IPS-20b (cell line): Measurements from ENCODE around the gene RAF1.

Experiments used
- H3K27ac ChIP-seq: one replicate; pipeline ENCODE4 v1.5.1; 2013; ENCODE audit warnings: low read length
- H3K27me3 ChIP-seq: 2 replicates; pipeline ENCODE4 v1.6.1; 2013; ENCODE audit warnings: mild to moderate bottlenecking, low read length, inconsistent platforms; ENCODE audit not compliant: insufficient read depth
- H3K36me3 ChIP-seq: 2 replicates; pipeline ENCODE4 v1.6.1; 2013; ENCODE audit warnings: low read depth, mild to moderate bottlenecking, inconsistent platforms, low read length, moderate library complexity; ENCODE audit not compliant: insufficient read depth
- H3K4me1 ChIP-seq: 2 replicates; pipeline ENCODE4 v1.6.1; 2013; ENCODE audit warnings: mild to moderate bottlenecking, control low read depth, inconsistent platforms, low read length, moderate library complexity; ENCODE audit not compliant: insufficient read depth
- H3K4me3 ChIP-seq: 2 replicates; pipeline ENCODE4 v1.5.1; 2013; ENCODE audit warnings: mild to moderate bottlenecking, low read length, inconsistent platforms
- H3K9ac ChIP-seq: 2 replicates; pipeline ENCODE4 v1.6.1; 2013; ENCODE audit warnings: low read depth, mild to moderate bottlenecking, inconsistent platforms, low read length, moderate library complexity
- H3K9me3 ChIP-seq: 2 replicates; pipeline ENCODE4 v1.6.1; 2013; ENCODE audit warnings: mild to moderate bottlenecking, low read depth, low read length, inconsistent platforms; ENCODE audit not compliant: insufficient read depth

Gene RAF1

DNA sequence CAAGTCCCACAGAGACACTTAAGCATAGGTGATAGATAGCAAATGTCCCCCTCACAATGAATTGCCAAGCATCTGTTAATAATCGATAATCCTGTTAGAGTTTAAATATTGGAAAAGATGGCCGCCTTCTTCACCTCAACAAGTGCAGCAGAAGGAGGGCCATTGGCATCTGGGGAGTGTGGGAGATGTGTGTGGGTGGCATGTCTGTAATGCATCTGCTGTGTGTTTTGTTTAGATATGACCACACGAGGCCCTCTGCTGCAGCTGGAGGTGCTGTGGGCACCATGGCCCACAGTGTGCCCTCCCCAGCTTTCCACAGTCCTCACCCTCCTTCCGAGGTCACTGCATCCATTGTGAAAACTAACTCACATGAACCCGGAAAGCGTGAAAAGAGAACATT lies 94.1 kb downstream of the RAF1 start:
- H3K36me3 ChIP-seq: peaks cover 60% of the 10 kb centered on the region
- no peaks in the 10 kb centered on the region; the same call in 1 of the 2 replicates for H3K4me1 ChIP-seq
- H3K9me3 ChIP-seq: no peaks in the 10 kb centered on the region
- H3K27me3 ChIP-seq: no peaks in the 10 kb centered on the region
- no peak overlapping the region for H3K9ac ChIP-seq
- no peak overlapping the region for H3K4me3 ChIP-seq
- H3K27ac ChIP-seq: no peak overlapping the region

DNA sequence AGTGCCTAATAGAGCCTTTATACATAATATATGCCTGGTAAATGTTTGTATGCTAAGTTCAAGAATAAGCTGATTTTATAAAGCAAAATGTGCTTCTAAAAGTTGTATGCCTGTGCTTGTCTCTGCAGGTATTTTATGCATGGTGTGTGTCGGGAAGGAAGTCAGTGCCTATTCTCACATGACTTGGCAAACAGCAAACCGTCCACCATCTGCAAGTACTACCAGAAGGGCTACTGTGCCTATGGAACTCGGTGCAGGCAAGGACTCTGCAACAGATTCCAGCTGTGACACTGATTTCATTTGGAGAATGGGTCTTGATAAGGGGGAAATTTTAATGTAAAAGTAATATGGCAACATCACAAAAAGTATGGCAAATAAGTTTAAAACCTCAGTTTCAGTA lies 95.2 kb downstream of the RAF1 start:
- peaks cover 49% of the 10 kb centered on the region for H3K36me3 ChIP-seq
- no peaks in the 10 kb centered on the region for H3K27me3 ChIP-seq
- H3K4me1 ChIP-seq: no peaks in the 10 kb centered on the region; the same call in 1 of the 2 replicates
- H3K27ac ChIP-seq: no peak overlapping the region
- H3K9me3 ChIP-seq: no peaks in the 10 kb centered on the region
- H3K9ac ChIP-seq: no peak overlapping the region
- H3K4me3 ChIP-seq: no peak overlapping the region

DNA sequence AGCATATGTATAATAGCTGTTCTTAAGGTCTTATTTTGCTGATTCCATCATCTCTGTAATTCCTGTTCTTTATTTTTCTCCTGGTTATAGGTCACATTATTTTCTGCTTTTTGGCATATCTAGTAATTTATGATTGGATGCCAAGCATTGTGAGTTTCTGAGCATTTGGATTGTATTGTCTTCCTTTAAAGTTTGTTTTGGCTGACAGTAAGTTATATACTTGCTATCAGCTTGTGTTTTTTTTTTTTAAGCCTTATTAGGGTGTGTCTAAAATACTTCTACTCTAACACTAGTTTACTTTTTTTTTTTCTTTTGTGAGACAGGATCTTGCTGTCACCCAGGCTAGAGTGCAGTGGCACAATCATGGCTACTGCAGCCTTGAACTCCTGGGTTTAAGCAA lies 96.9 kb downstream of the RAF1 start:
- Histone ChIP-seq H3K9ac (no peak overlapping the region), H3K27ac (no peak overlapping the region), H3K36me3 (peaks cover 33% of the 10 kb centered on the region), H3K9me3 (no peaks in the 10 kb centered on the region), H3K4me1 (peaks cover 3% of the 10 kb centered on the region), H3K27me3 (no peaks in the 10 kb centered on the region), H3K4me3 (no peak overlapping the region)

DNA sequence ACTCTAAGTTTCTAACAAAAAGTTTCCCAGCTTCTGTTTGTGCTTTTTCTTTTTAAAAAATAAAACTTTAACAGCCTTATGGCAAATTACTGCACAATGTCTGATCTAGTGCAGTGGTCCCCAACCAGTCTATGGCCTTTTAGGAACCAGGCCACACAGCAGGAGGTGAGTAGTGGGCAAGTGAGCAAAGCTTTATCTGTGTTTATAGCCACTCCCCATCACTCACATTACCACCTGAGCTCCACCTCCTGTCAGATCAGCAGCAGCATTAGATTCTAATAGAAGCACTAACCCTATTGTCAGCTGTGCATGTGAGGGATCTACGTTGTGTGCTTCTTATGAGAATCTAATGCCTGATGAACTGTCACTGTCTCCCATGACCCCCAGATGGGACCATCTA lies 101.5 kb downstream of the RAF1 start:
- Histone ChIP-seq H3K9me3 (no peaks in the 10 kb centered on the region), H3K9ac (no peak overlapping the region), H3K27ac (no peak overlapping the region), H3K36me3 (no peaks in the 10 kb centered on the region), H3K4me1 (peaks cover 19% of the 10 kb centered on the region), H3K4me3 (no peak overlapping the region), H3K27me3 (no peaks in the 10 kb centered on the region)

DNA sequence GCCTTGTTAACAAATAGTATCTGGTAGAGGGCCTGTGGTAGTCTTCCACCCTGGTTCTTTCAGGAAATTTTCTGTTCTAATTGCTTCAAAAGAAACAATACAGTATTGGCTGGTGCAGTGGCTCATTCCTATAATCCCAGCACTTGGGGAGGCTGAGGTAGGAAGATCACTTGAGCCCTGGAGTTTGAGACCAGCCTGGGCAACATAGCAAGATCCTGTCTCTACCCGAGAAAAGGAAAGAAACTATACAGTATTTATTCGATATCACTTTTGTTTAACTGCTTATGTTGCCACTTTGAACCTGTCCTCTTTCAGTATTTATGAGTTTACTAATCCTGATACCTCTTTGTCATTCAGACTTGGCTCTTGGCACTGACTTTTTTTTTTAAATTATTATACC lies 102.5 kb downstream of the RAF1 start:
- Histone ChIP-seq H3K4me3 (no peak overlapping the region), H3K4me1 (peaks cover 19% of the 10 kb centered on the region), H3K36me3 (no peaks in the 10 kb centered on the region), H3K9ac (no peak overlapping the region), H3K27ac (no peak overlapping the region), H3K9me3 (no peaks in the 10 kb centered on the region), H3K27me3 (no peaks in the 10 kb centered on the region)

DNA sequence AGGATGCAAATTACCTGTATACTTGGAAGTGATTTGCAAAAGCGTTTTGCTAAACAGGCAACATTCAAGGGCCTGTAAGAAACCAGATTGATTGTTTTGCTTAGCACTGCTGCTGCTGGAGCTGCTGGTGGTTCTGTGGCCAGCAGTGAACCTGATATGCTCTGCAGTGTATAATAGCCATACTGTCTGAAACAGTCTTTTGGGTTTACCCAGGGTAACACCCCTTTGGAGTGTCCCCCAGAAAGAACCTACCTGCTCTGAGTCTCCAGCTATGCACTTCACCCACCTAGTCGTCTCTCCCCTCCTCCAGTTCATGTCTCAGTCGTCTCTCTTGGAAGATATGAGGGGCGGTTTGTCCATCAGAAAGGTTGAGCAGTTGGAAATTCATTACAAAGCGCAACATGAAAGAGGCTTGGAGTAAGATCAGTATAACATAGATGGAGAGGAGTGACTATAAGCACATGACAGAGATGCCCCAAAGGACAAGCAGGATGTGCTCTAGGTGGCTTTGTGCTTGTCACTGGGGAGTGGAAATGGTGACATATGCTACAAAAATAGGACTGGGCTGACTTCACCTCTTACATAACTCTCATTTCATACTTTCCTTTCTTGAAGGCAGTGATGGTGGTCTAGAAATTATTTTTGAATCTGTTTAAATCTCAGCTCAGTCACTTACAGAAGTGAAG lies 103.3 kb downstream of the RAF1 start:
- Histone ChIP-seq H3K4me1 (peaks cover 19% of the 10 kb centered on the region), H3K9ac (no peak overlapping the region), H3K4me3 (no peak overlapping the region), H3K36me3 (no peaks in the 10 kb centered on the region), H3K9me3 (no peaks in the 10 kb centered on the region), H3K27me3 (no peaks in the 10 kb centered on the region), H3K27ac (no peak overlapping the region)

DNA sequence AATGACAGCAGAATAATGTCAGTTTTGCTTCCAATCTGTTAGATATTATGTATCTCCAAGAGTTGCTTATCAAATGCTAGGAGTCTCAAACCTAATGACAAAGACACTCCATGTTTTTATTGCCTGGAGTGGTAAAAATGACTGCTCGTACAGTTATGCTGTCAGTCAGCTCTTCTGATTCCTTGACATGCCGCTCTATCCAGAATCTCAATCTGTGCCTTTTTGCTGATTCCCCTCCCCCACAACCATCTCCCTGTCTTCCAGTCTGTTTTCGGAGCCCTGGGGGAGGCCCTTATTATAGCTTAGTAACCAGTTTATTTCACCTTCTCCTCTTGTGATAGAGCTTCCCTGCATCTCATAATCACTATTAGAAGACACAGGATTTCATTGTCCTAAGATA lies 104.4 kb downstream of the RAF1 start:
- Histone ChIP-seq H3K36me3 (no peaks in the 10 kb centered on the region), H3K4me1 (peaks cover 19% of the 10 kb centered on the region), H3K27ac (no peak overlapping the region), H3K9me3 (no peaks in the 10 kb centered on the region), H3K9ac (no peak overlapping the region), H3K27me3 (peaks cover 3% of the 10 kb centered on the region; the same call in 1 of the 2 replicates), H3K4me3 (no peak overlapping the region)

DNA sequence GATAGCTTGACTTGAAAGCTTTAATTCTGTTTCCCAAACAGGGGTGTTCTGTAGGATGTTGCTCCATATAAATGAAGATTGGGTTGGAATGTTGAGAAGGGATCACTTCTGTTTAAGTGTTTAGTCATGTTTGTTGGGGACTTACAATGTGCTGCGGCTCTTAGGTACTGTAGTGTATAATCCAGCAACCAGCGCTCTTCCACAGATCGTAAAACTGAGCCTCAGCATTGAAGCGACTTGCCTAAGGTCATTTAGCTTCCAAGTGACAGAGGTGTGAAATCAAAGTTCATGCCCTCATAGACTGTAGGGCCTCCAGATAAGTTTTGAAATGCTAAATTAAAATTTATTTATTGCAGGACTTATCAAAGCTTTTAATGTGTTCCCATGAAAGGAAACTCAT lies 105.2 kb downstream of the RAF1 start:
- Histone ChIP-seq H3K27ac (no peak overlapping the region), H3K4me1 (peaks cover 19% of the 10 kb centered on the region), H3K4me3 (peak overlapping the region; percentile 98), H3K27me3 (peaks cover 3% of the 10 kb centered on the region; the same call in 1 of the 2 replicates), H3K36me3 (no peaks in the 10 kb centered on the region), H3K9ac (peak overlapping the region; percentile 93; the same call in 1 of the 2 replicates), H3K9me3 (no peaks in the 10 kb centered on the region)

DNA sequence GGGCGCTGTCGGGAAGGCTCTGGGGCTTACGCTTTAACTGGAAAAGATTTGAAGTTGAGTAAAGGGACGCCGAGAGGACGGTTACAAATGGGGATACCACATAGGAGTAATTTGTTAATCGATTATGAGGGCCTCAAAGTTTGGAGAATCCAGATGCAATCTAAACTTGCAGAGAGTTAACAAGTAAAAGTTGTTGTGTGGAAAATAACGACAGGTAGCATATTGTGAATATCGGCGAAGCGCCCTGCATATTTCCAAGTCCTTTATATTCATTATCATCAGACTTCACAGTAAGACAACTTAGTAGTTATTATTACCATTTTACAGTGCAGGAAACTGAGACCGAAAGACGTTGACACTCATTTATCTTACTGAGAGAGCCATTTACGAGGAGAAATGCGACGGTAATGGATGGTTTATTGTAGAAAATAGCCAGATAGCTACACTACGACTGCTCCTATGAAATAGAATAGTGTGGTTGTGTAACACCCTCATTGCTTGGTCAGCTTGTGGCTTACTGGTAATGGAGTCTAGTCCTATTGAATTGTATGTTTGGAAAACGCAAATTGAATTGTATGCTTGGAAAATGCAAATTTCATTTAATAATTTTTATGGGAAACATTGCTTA lies 106.3 kb downstream of the RAF1 start:
- peaks cover 16% of the 10 kb centered on the region for H3K4me1 ChIP-seq
- H3K27me3 ChIP-seq: peaks cover 3% of the 10 kb centered on the region; the same call in 1 of the 2 replicates
- no peaks in the 10 kb centered on the region for H3K9me3 ChIP-seq

DNA sequence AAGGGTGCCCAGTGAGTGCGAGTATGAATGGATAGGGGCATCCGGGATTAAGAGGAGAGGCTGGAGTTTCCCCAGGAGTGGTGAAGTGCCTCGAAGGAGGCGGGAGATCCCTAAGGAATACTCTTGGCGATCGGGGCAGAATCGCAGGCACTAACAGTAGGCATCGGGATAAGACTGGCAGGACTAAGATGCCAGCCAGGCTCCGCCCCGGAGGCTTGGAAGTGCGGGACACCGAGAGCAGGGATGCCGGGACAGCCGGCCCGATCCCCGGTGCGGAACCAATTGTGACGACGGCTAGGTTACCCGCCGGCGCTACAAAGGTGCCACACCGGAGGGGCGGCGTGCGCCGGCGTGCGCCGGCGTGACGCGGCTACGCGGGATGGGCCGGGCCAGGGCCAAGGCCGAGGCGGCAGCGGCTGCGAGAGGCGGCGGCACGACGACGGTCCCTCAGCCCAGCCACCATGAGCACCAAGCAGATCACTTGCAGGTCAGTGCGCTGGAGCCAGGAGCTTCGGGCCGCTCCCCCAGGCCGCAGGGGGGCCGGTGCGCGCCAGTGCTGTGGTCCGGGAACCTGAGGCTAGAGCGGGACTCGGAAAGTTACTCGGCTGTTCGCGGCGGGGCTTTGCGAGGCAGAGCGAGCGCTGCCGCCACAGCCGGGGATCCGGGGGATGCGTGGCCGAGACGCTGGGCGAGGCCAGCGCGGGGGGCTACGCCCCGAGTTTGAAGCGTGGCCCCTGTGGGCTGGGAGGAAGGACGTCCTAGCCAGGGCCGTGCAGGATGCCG lies 107.0 kb downstream of the RAF1 start, which contains the start of gene MKRN2:
Gene MKRN2 (plus strand): TSS at position 398 of the 783 bp plus-strand sequence. CDS start 64 bp downstream, at position 462.
- Histone ChIP-seq H3K27me3 (peaks cover 3% of the 10 kb centered on the region; the same call in 1 of the 2 replicates), H3K27ac (peak within 1 kb of the TSS; percentile 62), H3K9me3 (no peaks in the 10 kb centered on the region), H3K4me3 (peak within 1 kb of the TSS; percentile 98), H3K9ac (peak within 1 kb of the TSS; percentile 93), H3K4me1 (peaks cover 16% of the 10 kb centered on the region), H3K36me3 (no peaks in the 10 kb centered on the region)

More for the DNA sequence above, 106.3 kb downstream of the RAF1 start:
- peak overlapping the region; percentile 62 for H3K27ac ChIP-seq
- no peaks in the 10 kb centered on the region for H3K36me3 ChIP-seq
- H3K9ac ChIP-seq: peak overlapping the region; percentile 93
- H3K4me3 ChIP-seq: peak overlapping the region; percentile 98

DNA sequence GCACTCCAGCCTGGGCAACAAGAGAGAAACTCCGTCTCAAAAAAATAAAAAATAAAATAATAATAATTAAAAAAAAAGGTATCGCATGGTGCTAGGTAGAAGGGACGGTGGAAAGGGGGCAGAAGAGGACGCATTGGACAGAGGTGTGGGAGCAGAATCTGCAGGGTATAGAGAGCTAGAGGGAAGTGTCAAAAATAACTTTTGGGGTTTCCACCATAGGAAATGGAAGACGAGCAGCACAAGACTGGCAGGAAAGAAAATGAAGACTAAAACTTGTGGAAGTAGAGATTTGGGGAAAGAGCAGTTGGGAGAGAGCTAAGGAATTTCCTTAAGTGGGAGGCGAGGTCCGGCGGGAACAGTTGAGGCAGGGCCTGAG lies 107.6 kb downstream of the RAF1 start:
- H3K4me1 ChIP-seq: peaks cover 16% of the 10 kb centered on the region
- H3K9me3 ChIP-seq: no peaks in the 10 kb centered on the region
- peak overlapping the region; percentile 98 for H3K4me3 ChIP-seq
- peak overlapping the region; percentile 93 for H3K9ac ChIP-seq
- H3K27ac ChIP-seq: no peak overlapping the region
- H3K36me3 ChIP-seq: no peaks in the 10 kb centered on the region
- H3K27me3 ChIP-seq: peaks cover 3% of the 10 kb centered on the region; the same call in 1 of the 2 replicates
